ENCODE measurements around the gene TPP2.
A peak's percentile ranks its signal among the peaks of the same experiment; 100 is the strongest.

TPP2 gene

GRCh38 chr13:102566513-102566912 lies 30.3 kb upstream of the TPP2 start:
- H4K20me1 ChIP-seq = no peaks in the 10 kb centered on the region
- no peaks in the 10 kb centered on the region for H3K27me3 ChIP-seq
- no peaks in the 10 kb centered on the region for H3K36me3 ChIP-seq
- no peak overlapping the region for H3K9ac ChIP-seq
- H3K4me2 ChIP-seq = no peak overlapping the region
- no peaks in the 10 kb centered on the region for H3K4me1 ChIP-seq
- H3K4me3 ChIP-seq = no peak overlapping the region
- TF ChIP-seq Cebpa-rat (IDR thresholded peaks at IDR 0.05) = no peak
- H3K9me3 ChIP-seq (replicated peaks in 1 of 11) = no peaks in the 10 kb centered on the region
- no peak overlapping the region for H3K27ac ChIP-seq

GRCh38 chr13:102567857-102568256 lies 28.9 kb upstream of the TPP2 start:
- no peak overlapping the region for H3K4me2 ChIP-seq
- no peaks in the 10 kb centered on the region for H3K27me3 ChIP-seq
- TF ChIP-seq Cebpa-rat (IDR thresholded peaks at IDR 0.05) = no peak
- no peaks in the 10 kb centered on the region for H3K9me3 ChIP-seq (replicated peaks in 1 of 11)
- no peak overlapping the region for H3K4me3 ChIP-seq
- H3K9ac ChIP-seq = no peak overlapping the region
- H3K4me1 ChIP-seq = no peaks in the 10 kb centered on the region
- no peak overlapping the region for H3K27ac ChIP-seq
- H4K20me1 ChIP-seq = no peaks in the 10 kb centered on the region
- no peaks in the 10 kb centered on the region for H3K36me3 ChIP-seq

DNA sequence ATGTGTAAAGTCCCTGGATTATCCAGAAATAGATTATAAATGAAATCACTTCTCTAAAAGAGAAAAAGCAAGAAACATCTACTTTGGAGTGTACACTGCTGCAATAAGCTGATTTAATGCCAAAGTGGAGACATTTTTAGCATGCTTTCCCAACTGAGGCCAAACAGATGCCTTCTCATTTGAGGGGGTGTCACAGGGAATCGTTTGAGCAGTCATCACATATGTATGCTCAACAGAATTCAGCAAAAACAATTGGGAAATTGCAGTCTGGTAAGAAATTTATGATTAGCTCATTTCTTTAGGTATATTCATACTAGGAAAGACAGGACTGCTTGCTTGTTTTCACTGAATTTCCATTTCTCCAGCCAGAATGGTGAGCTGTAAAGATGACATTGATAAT lies 27.3 kb upstream of the TPP2 start:
- Histone ChIP-seq H4K20me1 (no peaks in the 10 kb centered on the region), H3K27ac (no peak overlapping the region), H3K27me3 (no peaks in the 10 kb centered on the region), H3K4me2 (no peak overlapping the region), H3K4me1 (no peaks in the 10 kb centered on the region), H3K36me3 (no peaks in the 10 kb centered on the region), H3K9ac (no peak overlapping the region), H3K4me3 (no peak overlapping the region), H3K9me3 (replicated peaks in 1 of 11) (no peaks in the 10 kb centered on the region)
- no peak for TF ChIP-seq Cebpa-rat (IDR thresholded peaks at IDR 0.05)

- Histone ChIP-seq H3K27ac (no peak overlapping the region), H3K27me3 (no peaks in the 10 kb centered on the region), H3K4me1 (no peaks in the 10 kb centered on the region), H4K20me1 (no peaks in the 10 kb centered on the region), H3K4me3 (no peak overlapping the region), H3K9ac (no peak overlapping the region), H3K4me2 (no peak overlapping the region), H3K9me3 (replicated peaks in 1 of 11) (no peaks in the 10 kb centered on the region), H3K36me3 (no peaks in the 10 kb centered on the region)
- TF ChIP-seq Cebpa-rat (IDR thresholded peaks at IDR 0.05) = no peak
Measured at GRCh38 chr13:102571075-102571474, 25.7 kb upstream of the TPP2 start.

DNA sequence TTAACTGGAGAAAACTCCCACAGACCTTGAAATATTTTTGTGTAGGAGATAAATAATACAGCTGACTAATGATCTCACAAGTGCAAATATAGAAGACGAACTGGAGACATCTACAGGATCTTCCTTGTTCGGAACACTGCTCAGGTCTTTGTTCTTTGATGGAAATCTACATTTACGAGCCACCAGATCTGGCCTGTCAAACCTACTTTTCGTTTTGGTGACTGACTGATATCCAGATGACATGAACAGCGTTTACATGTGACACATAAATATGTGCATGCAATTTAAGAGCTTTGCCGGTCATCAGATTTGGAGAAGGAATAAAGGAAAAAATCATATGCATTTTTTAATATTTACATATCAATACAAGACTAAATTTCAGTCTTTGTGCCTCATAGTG lies 24.5 kb upstream of the TPP2 start:
- Histone ChIP-seq H3K27me3 (no peaks in the 10 kb centered on the region), H3K4me2 (no peak overlapping the region), H3K4me1 (no peaks in the 10 kb centered on the region), H3K9ac (no peak overlapping the region), H3K9me3 (replicated peaks in 1 of 11) (no peaks in the 10 kb centered on the region), H3K36me3 (no peaks in the 10 kb centered on the region), H3K27ac (no peak overlapping the region), H4K20me1 (no peaks in the 10 kb centered on the region), H3K4me3 (no peak overlapping the region)
- no peak for TF ChIP-seq Cebpa-rat (IDR thresholded peaks at IDR 0.05)

DNA sequence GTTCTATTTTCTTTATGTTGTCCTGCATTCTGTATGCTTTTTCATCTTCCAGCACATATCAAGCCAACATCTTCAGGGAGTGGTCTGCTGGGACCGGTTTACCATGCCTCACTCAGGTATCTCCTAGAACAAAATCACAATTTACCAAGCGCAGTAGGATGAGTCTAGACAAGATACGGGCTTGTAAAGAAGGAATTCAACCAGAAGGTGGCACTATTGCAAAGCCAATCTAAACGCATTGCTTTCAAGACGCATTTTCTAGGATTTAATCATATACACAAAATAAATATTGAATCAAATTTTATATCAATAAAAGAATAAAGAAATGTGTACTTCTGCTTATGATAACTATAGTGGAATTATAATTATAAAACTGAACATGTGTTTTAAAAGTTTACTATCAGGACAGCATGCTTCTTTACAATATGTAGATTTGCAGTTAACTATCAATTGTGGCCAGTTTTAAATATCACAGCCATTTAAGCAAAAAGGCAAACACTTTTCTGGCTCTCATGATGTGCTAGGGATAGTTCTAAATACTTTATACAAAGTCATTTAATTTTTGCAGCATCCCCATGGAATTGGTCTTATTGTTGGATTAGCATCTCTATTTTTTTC lies 16.1 kb upstream of the TPP2 start:
- no peaks in the 10 kb centered on the region for H3K9me3 ChIP-seq (replicated peaks in 1 of 11)
- no peaks in the 10 kb centered on the region for H4K20me1 ChIP-seq
- no peak overlapping the region for H3K4me3 ChIP-seq
- peaks cover 19 to 30% (median 25%) of the 10 kb centered on the region in 10 experiments for H3K4me1 ChIP-seq
- no peaks in the 10 kb centered on the region for H3K36me3 ChIP-seq
- H3K4me2 ChIP-seq = no peak overlapping the region
- no peak overlapping the region for H3K27ac ChIP-seq
- no peak overlapping the region for H3K9ac ChIP-seq
- TF ChIP-seq Cebpa-rat (IDR thresholded peaks at IDR 0.05) = no peak
- no peaks in the 10 kb centered on the region for H3K27me3 ChIP-seq

- H4K20me1 ChIP-seq = no peaks in the 10 kb centered on the region
- H3K9ac ChIP-seq = no peak overlapping the region
- H3K27ac ChIP-seq = no peak overlapping the region
- no peaks in the 10 kb centered on the region for H3K27me3 ChIP-seq
- H3K9me3 ChIP-seq (replicated peaks in 1 of 11) = no peaks in the 10 kb centered on the region
- no peak overlapping the region for H3K4me3 ChIP-seq
- no peaks in the 10 kb centered on the region for H3K36me3 ChIP-seq
- peaks cover 19 to 31% (median 25%) of the 10 kb centered on the region in 10 experiments for H3K4me1 ChIP-seq
- no peak for TF ChIP-seq Cebpa-rat (IDR thresholded peaks at IDR 0.05)
- peak overlapping the region in 5 of 11 experiments; percentile 8 to 49 (median 18); a peak in 3 of 22 replicates for H3K4me2 ChIP-seq
Measured at GRCh38 chr13:102582256-102582655, 14.5 kb upstream of the TPP2 start.

GRCh38 chr13:102584434-102584833 lies 12.4 kb upstream of the TPP2 start:
- H3K9me3 ChIP-seq (replicated peaks in 1 of 11) = no peaks in the 10 kb centered on the region
- peak overlapping the region in 2 of 10 experiments; percentile 13 to 17; a peak in 2 of 20 replicates for H3K4me3 ChIP-seq
- H3K27me3 ChIP-seq = no peaks in the 10 kb centered on the region
- peak overlapping the region; percentile 49 to 89 (median 68) for H3K4me2 ChIP-seq
- peak overlapping the region in 10 of 11 experiments; percentile 17 to 67 (median 56); a peak in 13 of 22 replicates for H3K9ac ChIP-seq
- peak in 4 of 11 experiments; percentile 11 to 39 (median 26); a peak in 1 of 22 replicates for TF ChIP-seq Cebpa-rat (IDR thresholded peaks at IDR 0.05)
- H3K27ac ChIP-seq = peak overlapping the region in 10 of 11 experiments; percentile 4 to 76 (median 64); a peak in 16 of 22 replicates
- H4K20me1 ChIP-seq = no peaks in the 10 kb centered on the region
- H3K36me3 ChIP-seq = no peaks in the 10 kb centered on the region
- H3K4me1 ChIP-seq = peaks cover 20 to 35% (median 28%) of the 10 kb centered on the region in 10 experiments

- H3K27me3 ChIP-seq = no peaks in the 10 kb centered on the region
- H3K9me3 ChIP-seq (replicated peaks in 1 of 11) = no peaks in the 10 kb centered on the region
- no peak for TF ChIP-seq Cebpa-rat (IDR thresholded peaks at IDR 0.05)
- peaks cover 23 to 44% (median 31%) of the 10 kb centered on the region in 10 experiments for H3K4me1 ChIP-seq
- H3K4me3 ChIP-seq = no peak overlapping the region
- H4K20me1 ChIP-seq = no peaks in the 10 kb centered on the region
- no peak overlapping the region for H3K4me2 ChIP-seq
- H3K9ac ChIP-seq = no peak overlapping the region
- H3K36me3 ChIP-seq = no peaks in the 10 kb centered on the region
- H3K27ac ChIP-seq = no peak overlapping the region
Measured at GRCh38 chr13:102586615-102587014, 10.2 kb upstream of the TPP2 start.

DNA sequence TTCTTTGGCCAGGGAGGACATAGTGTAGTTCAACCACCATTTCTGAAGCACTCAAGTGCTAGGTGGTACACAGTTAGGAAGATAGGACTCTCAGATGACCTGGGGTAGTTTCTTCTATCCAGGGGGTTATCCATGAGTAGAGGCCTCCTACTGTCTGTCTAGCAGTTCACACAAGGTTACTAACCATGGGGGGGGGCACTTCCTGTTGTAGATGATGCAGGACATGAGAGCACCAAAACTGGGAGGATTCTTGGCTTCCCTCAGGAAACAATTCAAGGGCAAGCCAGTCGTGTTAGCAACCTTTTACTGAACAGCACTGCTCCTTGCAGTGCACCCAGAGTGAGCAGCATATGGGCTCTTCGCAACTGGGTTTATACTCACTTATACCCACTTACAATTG lies 8.9 kb upstream of the TPP2 start:
- Histone ChIP-seq H3K36me3 (no peaks in the 10 kb centered on the region), H3K4me2 (peak overlapping the region in 6 of 11 experiments; percentile 6 to 26 (median 15); a peak in 4 of 22 replicates), H3K4me1 (peaks cover 27 to 49% (median 35%) of the 10 kb centered on the region in 10 experiments), H3K9me3 (replicated peaks in 1 of 11) (no peaks in the 10 kb centered on the region), H3K27ac (no peak overlapping the region), H3K9ac (no peak overlapping the region), H4K20me1 (no peaks in the 10 kb centered on the region), H3K4me3 (no peak overlapping the region), H3K27me3 (no peaks in the 10 kb centered on the region)
- TF ChIP-seq Cebpa-rat (IDR thresholded peaks at IDR 0.05) = no peak
